Thoracic aorta (tissue), 2 donors: Measurements from ENCODE around the gene KHNYN. TPM values are rescaled to one million over a fixed set of nuclear protein-coding genes. Genes with fewer than 3 reads are reported as not detected.
"Not testable (repeated sequence)": the region's sequence is repeated elsewhere in the genome, so short reads cannot be mapped to it uniquely, and the experiment has no call there.

Experiments used
- ATAC-seq: fragments of 150-250 bp; one replicate; pipeline ENCODE4 v1.8.0; 2017; ENCODE audit warnings: low read depth; ENCODE audit not compliant: insufficient number of reproducible peaks, low FRiP score
- DNase-seq: peaks from one replicate; pipeline ENCODE4 v3.0.0-alpha.2; 2020; ENCODE audit warnings: low spot score
- H3K27ac ChIP-seq, 2 donors: fragments of 200-600 bp; sonication (generic); 1 replicate in 1 of 2; 2 replicates in 1 of 2; pipeline ENCODE4 v1.5.1; 2016; ENCODE audit warnings: mild to moderate bottlenecking in 2 of 2, moderate library complexity in 2 of 2
- H3K27me3 ChIP-seq: fragments of 200-600 bp; sonication (generic); replicated peaks from 2 replicates; pipeline ENCODE4 v1.6.0; 2016; ENCODE audit warnings: mild to moderate bottlenecking; ENCODE audit not compliant: insufficient read depth
- H3K36me3 ChIP-seq: fragments of 200-600 bp; sonication (generic); one replicate; pipeline ENCODE4 v1.5.1; 2016
- H3K4me1 ChIP-seq, 2 donors: fragments of 200-600 bp; sonication (generic); 1 replicate in 1 of 2; 2 replicates in 1 of 2; pipeline versions ENCODE4 v1.5.1 to v1.6.0; 2016; ENCODE audit warnings: low read depth in 2 of 2, mild to moderate bottlenecking in 1 of 2; ENCODE audit not compliant: control insufficient read depth in 1 of 2
- H3K4me3 ChIP-seq: fragments of 200-600 bp; sonication (generic); 2 replicates; pipeline ENCODE4 v1.5.1; 2016; ENCODE audit warnings: mild to moderate bottlenecking
- H3K9me3 ChIP-seq: fragments of 200-600 bp; sonication (generic); 2 replicates; pipeline ENCODE4 v1.5.1; 2016
- CTCF ChIP-seq: fragments of 200-600 bp; sonication (generic); IDR thresholded peaks from one replicate; pipeline ENCODE4 v1.5.1; 2019; ENCODE audit warnings: antibody characterized with exemption
- total RNA-seq, 2 donors: library from RNA; depleted of rRNA; stranded (reverse); fragments of >200 nt; gene quantifications; one replicate each; pipeline versions ENCODE4 v1.1.0 to v1.2.3, GENCODE V29; 2016

Gene KHNYN
- total RNA-seq, 2 donors from 2014 or later: 62.8 to 71.6 TPM

GRCh38 chr14:24463884-24464785 lies 34.4 kb downstream of the KHNYN start:
- TF ChIP-seq CTCF: no peak
- H3K36me3 ChIP-seq: no peaks in the 10 kb centered on the region
- no peaks in the 10 kb centered on the region for H3K27me3 ChIP-seq
- H3K9me3 ChIP-seq: no peaks in the 10 kb centered on the region
- H3K4me3 ChIP-seq: no peak overlapping the region
- DNase-seq (no peak), ATAC-seq (no peak)
- H3K4me1 ChIP-seq: no peaks in the 10 kb centered on the region
- H3K27ac ChIP-seq: no peak overlapping the region

GRCh38 chr14:24465368-24465767 lies 35.6 kb downstream of the KHNYN start:
- no peak for TF ChIP-seq CTCF
- ATAC-seq: no peak
- H3K27ac ChIP-seq: no peak overlapping the region
- H3K36me3 ChIP-seq: no peaks in the 10 kb centered on the region
- no peak overlapping the region for H3K4me3 ChIP-seq
- H3K9me3 ChIP-seq: no peaks in the 10 kb centered on the region
- H3K4me1 ChIP-seq: no peaks in the 10 kb centered on the region
- no peaks in the 10 kb centered on the region for H3K27me3 ChIP-seq
- DNase-seq: no peak

DNA sequence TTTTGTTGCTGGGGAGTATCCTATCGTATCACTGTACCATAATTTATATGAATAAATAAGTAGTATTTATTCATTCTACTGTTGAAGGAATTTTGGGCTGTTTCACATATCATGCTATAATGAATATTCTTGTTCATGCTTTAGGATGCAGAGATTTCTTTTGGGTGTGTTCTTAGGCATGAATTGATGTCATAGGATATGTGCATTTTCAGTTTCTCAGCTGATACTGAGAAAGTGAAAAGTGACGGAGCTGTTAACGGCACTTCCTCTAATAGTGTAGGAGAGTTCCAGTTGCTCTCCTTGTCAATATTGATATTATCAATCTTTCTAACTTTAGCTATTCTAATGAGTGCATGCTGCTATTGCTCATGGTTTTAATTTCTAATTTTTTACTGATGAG lies 36.1 kb downstream of the KHNYN start:
- Histone ChIP-seq H3K4me3 (no peak overlapping the region), H3K9me3 (no peaks in the 10 kb centered on the region), H3K36me3 (no peaks in the 10 kb centered on the region), H3K27me3 (no peaks in the 10 kb centered on the region), H3K4me1 (no peaks in the 10 kb centered on the region), H3K27ac (no peak overlapping the region)
- TF ChIP-seq CTCF: no peak
- no peak for DNase-seq
- ATAC-seq: no peak

DNA sequence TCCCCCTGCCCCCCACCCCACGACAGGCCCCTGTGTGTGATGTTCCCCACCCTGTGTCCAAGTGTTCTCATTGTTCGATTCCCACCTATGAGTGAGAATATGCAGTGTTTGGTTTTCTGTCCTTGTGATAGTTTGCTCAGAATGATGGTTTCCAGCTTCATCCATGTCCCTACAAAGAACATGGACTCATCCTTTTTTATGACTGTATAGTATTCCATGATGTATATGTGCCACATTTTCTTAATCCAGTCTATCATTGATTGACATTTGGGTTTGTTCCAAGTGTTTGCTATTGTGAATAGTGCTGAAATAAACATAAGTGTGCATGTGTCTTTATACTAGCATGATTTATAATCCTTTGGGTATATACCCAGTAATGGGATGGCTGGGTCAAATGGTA lies 40.7 kb downstream of the KHNYN start:
- not testable (repeated sequence) for H3K4me3 ChIP-seq, ATAC-seq, H3K9me3 ChIP-seq, H3K36me3 ChIP-seq, H3K27ac ChIP-seq, DNase-seq, H3K27me3 ChIP-seq, H3K4me1 ChIP-seq

GRCh38 chr14:24473211-24473610 lies 43.5 kb downstream of the KHNYN start:
- Histone ChIP-seq H3K9me3 (no peaks in the 10 kb centered on the region), H3K27me3 (no peaks in the 10 kb centered on the region), H3K36me3 (no peaks in the 10 kb centered on the region), H3K4me3 (no peak overlapping the region), H3K27ac (no peak overlapping the region), H3K4me1 (no peaks in the 10 kb centered on the region)
- no peak for ATAC-seq
- no peak for DNase-seq
- TF ChIP-seq CTCF: no peak
